ENCODE data around the gene RNASEH1.

GRCh38 chr2:3595985-3596384, 37.9 kb upstream of the RNASEH1 start:
- TF ChIP-seq CTCF (IDR thresholded peaks at IDR 0.05) = no peak
- TF ChIP-seq POLR2AphosphoS5 (IDR thresholded peaks at IDR 0.05) = no peak
